Measurements from ENCODE around the gene ACAD10. TPM values are rescaled to one million over a fixed set of nuclear protein-coding genes. Genes with fewer than 3 reads are reported as not detected.

Gene ACAD10
- total and polyA plus RNA-seq, 4 donors = 16.4 to 33.4 (median 20.9) TPM

DNA sequence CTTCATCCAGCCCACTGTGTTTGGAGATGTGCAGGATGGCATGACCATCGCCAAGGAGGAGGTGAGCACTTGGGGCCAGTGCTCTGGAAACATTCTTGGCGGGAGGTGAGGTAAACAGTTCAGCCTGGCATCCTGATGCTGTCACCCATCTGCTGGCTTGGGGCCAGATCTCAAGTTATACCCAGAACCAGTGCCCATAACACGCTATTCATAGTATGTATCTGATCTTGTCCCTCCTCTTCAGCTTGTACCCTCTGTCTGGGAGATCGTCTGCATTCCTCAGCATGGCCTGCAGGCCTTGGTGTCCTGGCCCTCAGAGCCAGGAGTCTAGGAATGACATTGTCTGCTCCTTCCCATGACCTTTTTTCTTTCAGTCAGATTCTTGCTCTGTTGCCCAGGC is 112.3 kb downstream of the ACAD10 start:
- DNase-seq (ENCODE audit: low read depth in 4 of 6, low spot score in 6 of 6) = no peak
- Histone ChIP-seq H3K27ac (ENCODE audit: low read depth, low read length) (no peak overlapping the region), H3K27me3 (ENCODE audit: control insufficient read depth, insufficient read depth, low read length) (no peaks in the 10 kb centered on the region), H3K36me3 (ENCODE audit: control insufficient read depth, insufficient read depth, low read length) (peaks cover 65% of the 10 kb centered on the region), H3K4me3 (ENCODE audit: low read depth, low read length) (no peak overlapping the region), H3K4me1 (ENCODE audit: control insufficient read depth, insufficient read depth, low read length) (no peaks in the 10 kb centered on the region), H3K9me3 (ENCODE audit: control insufficient read depth, insufficient read depth, low read length) (no peaks in the 10 kb centered on the region)
- WGBS (ENCODE audit: insufficient coverage) = 94% methylated on average over 4 of the region's 4 CpGs

- no peak for DNase-seq (ENCODE audit: low read depth in 4 of 6, low spot score in 6 of 6)
- Histone ChIP-seq H3K9me3 (ENCODE audit: control insufficient read depth, insufficient read depth, low read length) (no peaks in the 10 kb centered on the region), H3K36me3 (ENCODE audit: control insufficient read depth, insufficient read depth, low read length) (peaks cover 66% of the 10 kb centered on the region), H3K4me1 (ENCODE audit: control insufficient read depth, insufficient read depth, low read length) (no peaks in the 10 kb centered on the region), H3K27me3 (ENCODE audit: control insufficient read depth, insufficient read depth, low read length) (no peaks in the 10 kb centered on the region), H3K27ac (ENCODE audit: low read depth, low read length) (no peak overlapping the region), H3K4me3 (ENCODE audit: low read depth, low read length) (no peak overlapping the region)
- 100% methylated on average over 9 of the region's 9 CpGs for WGBS (ENCODE audit: insufficient coverage)
These were observed 113.9 kb downstream of the ACAD10 start for GRCh38 chr12:111799758-111800157.

DNA sequence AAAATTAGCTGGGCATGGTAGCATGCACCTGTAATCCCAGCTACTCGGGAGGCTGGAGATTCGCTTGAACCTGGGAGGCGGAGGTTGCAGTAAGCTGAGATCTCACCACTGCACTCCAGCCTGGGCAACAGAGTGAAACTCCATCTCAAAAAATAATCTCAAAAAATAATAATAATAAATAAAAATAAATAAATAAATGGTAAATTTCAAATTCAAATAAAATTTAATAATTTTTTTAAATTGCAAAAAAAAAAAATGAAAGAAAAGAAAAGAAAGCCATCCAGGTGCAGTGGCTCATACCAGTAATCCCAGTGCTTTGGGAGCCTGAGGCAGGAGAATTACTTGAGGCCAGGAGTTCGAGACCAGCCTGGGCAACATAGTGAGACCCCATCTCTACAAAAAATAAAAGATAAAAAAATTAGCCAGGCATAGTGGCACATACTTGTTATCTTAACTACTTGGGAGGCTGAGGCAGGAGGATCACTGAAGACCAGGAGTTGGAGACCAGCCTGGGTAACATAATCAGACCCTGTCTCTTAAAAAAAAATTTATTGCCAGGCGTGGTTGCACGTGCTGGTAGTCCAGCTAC is 117.3 kb downstream of the ACAD10 start:
- WGBS (ENCODE audit: insufficient coverage) = 50% methylated on average over 2 of the region's 6 CpGs
- no peak for DNase-seq (ENCODE audit: low read depth in 4 of 6, low spot score in 6 of 6)
- Histone ChIP-seq H3K27ac (ENCODE audit: low read depth, low read length) (no peak overlapping the region), H3K4me3 (ENCODE audit: low read depth, low read length) (no peak overlapping the region), H3K27me3 (ENCODE audit: control insufficient read depth, insufficient read depth, low read length) (no peaks in the 10 kb centered on the region), H3K36me3 (ENCODE audit: control insufficient read depth, insufficient read depth, low read length) (peaks cover 62% of the 10 kb centered on the region), H3K4me1 (ENCODE audit: control insufficient read depth, insufficient read depth, low read length) (no peaks in the 10 kb centered on the region), H3K9me3 (ENCODE audit: control insufficient read depth, insufficient read depth, low read length) (no peaks in the 10 kb centered on the region)

GRCh38 chr12:111803851-111804250 is 118.0 kb downstream of the ACAD10 start:
- Histone ChIP-seq H3K36me3 (ENCODE audit: control insufficient read depth, insufficient read depth, low read length) (peaks cover 64% of the 10 kb centered on the region), H3K4me3 (ENCODE audit: low read depth, low read length) (no peak overlapping the region), H3K4me1 (ENCODE audit: control insufficient read depth, insufficient read depth, low read length) (no peaks in the 10 kb centered on the region), H3K27me3 (ENCODE audit: control insufficient read depth, insufficient read depth, low read length) (no peaks in the 10 kb centered on the region), H3K27ac (ENCODE audit: low read depth, low read length) (no peak overlapping the region), H3K9me3 (ENCODE audit: control insufficient read depth, insufficient read depth, low read length) (no peaks in the 10 kb centered on the region)
- no peak for DNase-seq (ENCODE audit: low read depth in 4 of 6, low spot score in 6 of 6)
- 96% methylated on average over 8 of the region's 8 CpGs for WGBS (ENCODE audit: insufficient coverage)

GRCh38 chr12:111806304-111806703 is 120.5 kb downstream of the ACAD10 start:
- Histone ChIP-seq H3K9me3 (ENCODE audit: control insufficient read depth, insufficient read depth, low read length) (no peaks in the 10 kb centered on the region), H3K4me1 (ENCODE audit: control insufficient read depth, insufficient read depth, low read length) (no peaks in the 10 kb centered on the region), H3K27ac (ENCODE audit: low read depth, low read length) (no peak overlapping the region), H3K27me3 (ENCODE audit: control insufficient read depth, insufficient read depth, low read length) (no peaks in the 10 kb centered on the region), H3K36me3 (ENCODE audit: control insufficient read depth, insufficient read depth, low read length) (peaks cover 66% of the 10 kb centered on the region), H3K4me3 (ENCODE audit: low read depth, low read length) (no peak overlapping the region)
- WGBS (ENCODE audit: insufficient coverage) = 100% methylated on average over 3 of the region's 4 CpGs
- no peak for DNase-seq (ENCODE audit: low read depth in 4 of 6, low spot score in 6 of 6)

Small RNAs within 50 kb of the gene (small RNA-seq; reads per million reads assigned to genes)
- 0.16 reads per million for gene MIR6761 (ENCODE audit: low replicate concordance)

Other genes with a start within 250 kb of the ACAD10 start
- gene ATXN2, start 86.7 kb upstream of the ACAD10 start, total RNA-seq = 10 to 100 TPM; 51.7 to 63.8 TPM
- gene ATXN2, start 86.7 kb upstream of the ACAD10 start, polyA plus RNA-seq (ENCODE audit: insufficient read length in 2 of 2) = 10 to 100 TPM; 85.0 to 99.2 TPM
- gene BRAP, start 97 bp upstream of the ACAD10 start, total RNA-seq = 10 to 100 TPM; 20.3 to 25.8 TPM
- gene BRAP, start 97 bp upstream of the ACAD10 start, polyA plus RNA-seq (ENCODE audit: insufficient read length in 2 of 2) = 10 to 100 TPM; 18.6 to 19.6 TPM
- 10 to 100 TPM; 45.4 to 65.8 TPM for gene ALDH2, start 80.9 kb downstream of the ACAD10 start, total RNA-seq
- 100 to 1,000 TPM; 150 to 172 TPM for gene ALDH2, start 80.9 kb downstream of the ACAD10 start, polyA plus RNA-seq (ENCODE audit: insufficient read length in 2 of 2)
- gene MAPKAPK5, start 156.2 kb downstream of the ACAD10 start, total RNA-seq = 10 to 100 TPM; 39.1 to 54.8 TPM
- gene MAPKAPK5, start 156.2 kb downstream of the ACAD10 start, polyA plus RNA-seq (ENCODE audit: insufficient read length in 2 of 2) = 10 to 100 TPM; 44.8 to 50.7 TPM